Measurements from ENCODE around the gene PLCZ1.

PLCZ1 gene

GRCh38 chr12:18752947-18753346 lies 15.1 kb upstream of the PLCZ1 start:
- Histone ChIP-seq H3K27ac (ENCODE audit: low read length) (no peak overlapping the region), H2AFZ (ENCODE audit: low read depth, low read length) (no peak overlapping the region)
- DNase-seq = no peak

GRCh38 chr12:18752280-18752920 lies 14.6 kb upstream of the PLCZ1 start:
- H3K27ac ChIP-seq (ENCODE audit: low read length) = no peak overlapping the region
- ATAC-seq (ENCODE audit: insufficient read depth, low read depth) = no peak

More at GRCh38 chr12:18752947-18753346, 15.1 kb upstream of the PLCZ1 start:
- no peak overlapping the region for H3K4me2 ChIP-seq (ENCODE audit: insufficient read depth, low read length)
- H3K9me3 ChIP-seq (ENCODE audit: insufficient read depth, low read length, severe bottlenecking) = no peaks in the 10 kb centered on the region
- H3K36me3 ChIP-seq (ENCODE audit: insufficient read depth, low read length) = no peaks in the 10 kb centered on the region
- H3K4me1 ChIP-seq (ENCODE audit: insufficient read depth, low read length) = no peaks in the 10 kb centered on the region
- no peaks in the 10 kb centered on the region for H3K79me2 ChIP-seq (ENCODE audit: insufficient read depth, low read length)
- no peak overlapping the region for H3K4me3 ChIP-seq (ENCODE audit: low read depth in 1 of 2, low read length in 2 of 2)
- H3K27me3 ChIP-seq (ENCODE audit: insufficient read depth, low read length, poor library complexity) = peaks cover 3% of the 10 kb centered on the region
- no peak overlapping the region for H3K9ac ChIP-seq (ENCODE audit: low read depth, low read length)
- no peaks in the 10 kb centered on the region for H4K20me1 ChIP-seq (ENCODE audit: insufficient read depth, low read length)
- no peak for ATAC-seq (ENCODE audit: insufficient read depth, low read depth)
- TF ChIP-seq EZH2 (IDR thresholded peaks at IDR 0.05; ENCODE audit: borderline replicate concordance, low read depth, low read length, severe bottlenecking) (no peak), CTCF (IDR thresholded peaks at IDR 0.05; ENCODE audit: borderline replicate concordance, extremely low read depth, low read length, poor library complexity, severe bottlenecking) (no peak)

DNA sequence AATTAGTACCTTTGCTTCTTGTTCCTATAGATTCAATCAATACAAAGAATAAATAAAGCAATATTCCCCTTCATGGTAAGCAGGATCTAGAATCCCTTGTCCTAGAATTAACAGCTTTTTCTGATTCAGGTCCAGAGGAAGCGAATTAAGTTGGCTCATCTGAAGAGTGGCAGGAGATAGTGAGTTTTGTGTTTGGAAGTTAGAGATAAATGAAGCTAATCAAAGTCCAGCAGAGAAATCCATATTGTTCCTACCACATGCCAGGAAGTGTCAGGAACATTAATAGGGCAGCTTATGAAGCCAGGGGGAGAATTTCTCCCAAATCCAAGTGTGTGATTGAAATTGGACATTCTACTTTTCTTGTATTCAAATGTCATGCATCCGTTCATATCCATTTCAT lies 14.1 kb upstream of the PLCZ1 start:
- DNase-seq (no peak), ATAC-seq (ENCODE audit: insufficient read depth, low read depth) (no peak)
- TF ChIP-seq EZH2 (IDR thresholded peaks at IDR 0.05; ENCODE audit: borderline replicate concordance, low read depth, low read length, severe bottlenecking) (no peak), CTCF (IDR thresholded peaks at IDR 0.05; ENCODE audit: borderline replicate concordance, extremely low read depth, low read length, poor library complexity, severe bottlenecking) (no peak)
- Histone ChIP-seq H2AFZ (ENCODE audit: low read depth, low read length) (no peak overlapping the region), H3K9ac (ENCODE audit: low read depth, low read length) (no peak overlapping the region), H3K4me3 (ENCODE audit: low read depth in 1 of 2, low read length in 2 of 2) (no peak overlapping the region), H3K4me2 (ENCODE audit: insufficient read depth, low read length) (no peak overlapping the region), H4K20me1 (ENCODE audit: insufficient read depth, low read length) (no peaks in the 10 kb centered on the region), H3K36me3 (ENCODE audit: insufficient read depth, low read length) (no peaks in the 10 kb centered on the region), H3K79me2 (ENCODE audit: insufficient read depth, low read length) (no peaks in the 10 kb centered on the region), H3K9me3 (ENCODE audit: insufficient read depth, low read length, severe bottlenecking) (no peaks in the 10 kb centered on the region), H3K4me1 (ENCODE audit: insufficient read depth, low read length) (no peaks in the 10 kb centered on the region), H3K27me3 (ENCODE audit: insufficient read depth, low read length, poor library complexity) (peaks cover 3% of the 10 kb centered on the region), H3K27ac (ENCODE audit: low read length) (no peak overlapping the region)

More at GRCh38 chr12:18752280-18752920, 14.6 kb upstream of the PLCZ1 start:
- H3K9ac ChIP-seq (ENCODE audit: low read depth, low read length) = no peak overlapping the region
- TF ChIP-seq CTCF (IDR thresholded peaks at IDR 0.05; ENCODE audit: borderline replicate concordance, extremely low read depth, low read length, poor library complexity, severe bottlenecking) (no peak), EZH2 (IDR thresholded peaks at IDR 0.05; ENCODE audit: borderline replicate concordance, low read depth, low read length, severe bottlenecking) (no peak)
- H3K79me2 ChIP-seq (ENCODE audit: insufficient read depth, low read length) = no peaks in the 10 kb centered on the region
- H3K4me2 ChIP-seq (ENCODE audit: insufficient read depth, low read length) = no peak overlapping the region
- H4K20me1 ChIP-seq (ENCODE audit: insufficient read depth, low read length) = no peaks in the 10 kb centered on the region
- H3K27me3 ChIP-seq (ENCODE audit: insufficient read depth, low read length, poor library complexity) = peaks cover 3% of the 10 kb centered on the region
- no peaks in the 10 kb centered on the region for H3K36me3 ChIP-seq (ENCODE audit: insufficient read depth, low read length)
- no peaks in the 10 kb centered on the region for H3K4me1 ChIP-seq (ENCODE audit: insufficient read depth, low read length)
- no peak for DNase-seq
- H3K4me3 ChIP-seq (ENCODE audit: low read depth in 1 of 2, low read length in 2 of 2) = no peak overlapping the region
- H3K9me3 ChIP-seq (ENCODE audit: insufficient read depth, low read length, severe bottlenecking) = no peaks in the 10 kb centered on the region
- no peak overlapping the region for H2AFZ ChIP-seq (ENCODE audit: low read depth, low read length)

All from DND-41 (cell line).